Motor neuron (in vitro differentiated cells): ENCODE data around the gene PHLDB3. TPM values are rescaled to one million over a fixed set of nuclear protein-coding genes. Genes with fewer than 3 reads are reported as not detected.
A peak's percentile ranks its signal among the peaks of the same experiment; 100 is the strongest.
"Not testable (repeated sequence)": the region's sequence is repeated elsewhere in the genome, so short reads cannot be mapped to it uniquely, and the experiment has no call there.

Experiments used
- ATAC-seq, 8 experiments: fragments of 200-7000 bp; cut with Tn5 transposase; replicated peaks in 6 of 8; 2 replicates each; pipeline ENCODE4 v1.8.0; 2021; ENCODE audit warnings: mild to moderate bottlenecking in 8 of 8, moderate library complexity in 8 of 8
- H3K27ac ChIP-seq, 2 donors: fragments of 250-450 bp; sonication (Bioruptor Pico); 2 replicates each; pipeline ENCODE4 v1.9.0; 2021; ENCODE audit warnings: antibody characterized with exemption in 2 of 2, mild to moderate bottlenecking in 2 of 2, moderate library complexity in 1 of 2
- H3K4me1 ChIP-seq, 2 donors: fragments of 250-450 bp; sonication (Bioruptor Pico); replicated peaks in 1 of 2; 2 replicates each; pipeline ENCODE4 v1.6.1; 2021; ENCODE audit warnings: antibody characterized with exemption in 2 of 2, mild to moderate bottlenecking in 2 of 2, moderate library complexity in 1 of 2
- H3K4me3 ChIP-seq, 5 donors: fragments of 250-450 bp; sonication (Bioruptor Pico); 2 replicates each; pipeline ENCODE4 v1.9.0; 2021; ENCODE audit warnings: antibody characterized with exemption in 5 of 5, mild to moderate bottlenecking in 5 of 5, moderate library complexity in 4 of 5
- WGBS, 10 experiments: fragments of 450-650 bp; shearing (Covaris generic); methylation state at CpG; one replicate each; pipeline ENCODE4 v1.0.0; 2022; 5-methylcytosine and 5-hydroxymethylcytosine counted together
- in situ Hi-C, 9 experiments: fragments of 400-800 bp; cut with MboI; loops; one replicate each; pipeline ENCODE4 v1.15.0; 2021; ENCODE audit warnings: low sequenced_read_pairs in 9 of 9, low pct_unique_long_range_greater_than_20kb in 2 of 9; ENCODE audit not compliant: unreplicated experiment in 9 of 9
- total RNA-seq, 8 experiments: library from RNA; unstranded; fragments of 300-600 nt; gene quantifications; 2 replicates each; pipeline versions ENCODE4 v1.2.3 to v1.2.4, GENCODE V29; 2022

The PHLDB3 gene
- total RNA-seq, 8 experiments from 2014 or later: 3.9 to 17.7 (median 13.2) TPM

DNA sequence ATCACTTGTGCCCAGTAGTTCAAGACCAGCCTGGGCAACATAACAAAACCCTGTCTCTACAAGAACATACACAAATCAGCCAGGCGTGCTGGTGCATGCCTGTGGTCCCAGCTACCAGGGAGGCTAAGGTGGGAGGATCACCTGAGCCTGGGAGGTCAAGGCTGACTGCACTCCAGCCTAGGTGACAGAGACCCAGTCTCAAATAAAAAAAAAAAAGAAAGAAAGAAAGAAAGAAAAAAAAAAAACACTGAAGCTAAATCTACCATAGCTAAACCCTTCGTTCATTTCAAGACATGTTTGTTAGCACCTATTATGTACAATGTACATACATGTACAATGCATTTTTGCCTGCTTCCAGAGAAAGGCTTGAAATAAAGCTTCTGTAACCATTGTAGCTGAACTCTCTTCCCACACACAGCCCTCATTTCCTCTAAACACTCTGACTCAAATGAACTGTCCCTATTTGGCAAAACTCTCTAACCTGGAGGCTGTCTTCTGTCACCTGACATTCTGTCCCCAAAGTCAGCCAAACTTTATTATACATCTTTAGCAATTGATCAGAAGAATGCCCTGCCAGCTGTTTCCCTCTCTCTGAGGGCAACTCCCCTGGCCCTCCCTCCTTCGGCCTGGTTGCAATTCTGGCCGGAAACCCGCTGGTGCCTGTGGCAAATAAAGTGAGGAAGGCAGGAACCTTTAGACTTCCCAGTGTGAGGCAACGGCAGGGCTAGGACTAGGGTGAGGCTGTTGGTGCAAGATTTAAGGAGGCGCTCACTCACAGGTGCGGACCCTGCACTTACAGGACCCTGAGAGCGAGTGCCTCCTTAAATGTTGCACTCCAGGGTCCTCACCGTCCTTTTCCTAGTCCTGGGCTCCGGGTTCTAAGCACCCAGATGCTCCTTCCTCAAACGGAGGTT is 20.6 kb upstream of the PHLDB3 start:
- Histone ChIP-seq H3K4me1 (peaks cover 4 to 12% of the 10 kb centered on the region in 2 donors), H3K4me3 (peak overlapping the region; percentile 2 to 78 (median 48)), H3K27ac (no peak overlapping the region)
- peak; percentile 7 to 63 (median 38) for ATAC-seq
- WGBS, 10 experiments: 0 to 80% (median 25%) methylated on average over 1 to 9 of the region's 12 CpGs
- in situ Hi-C loops: loop anchor here in 1 of 9 experiments (10.0 kb wide), 1 partner anchor 80 kb away; no protein-coding TSS in a partner anchor

DNA sequence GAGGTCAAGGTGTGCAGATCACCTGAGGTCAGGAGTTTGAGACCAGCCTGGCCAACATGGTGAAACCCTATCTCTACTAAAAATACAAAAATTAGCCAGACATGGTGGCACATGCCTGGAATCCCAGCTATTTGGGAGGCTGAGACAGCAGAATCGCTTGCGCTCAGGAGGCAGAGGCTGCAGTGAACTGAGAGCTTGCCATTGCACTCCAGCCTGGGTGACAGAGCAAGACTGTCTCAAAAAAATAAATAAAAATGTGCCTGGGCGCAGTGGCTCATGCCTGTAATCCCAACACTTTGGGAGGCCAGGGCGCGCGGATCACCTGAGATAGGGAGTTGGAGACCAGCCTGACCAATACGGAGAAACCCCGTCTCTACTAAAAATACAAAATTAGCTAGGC is 19.1 kb upstream of the PHLDB3 start:
- peaks cover 4 to 12% of the 10 kb centered on the region in 2 donors for H3K4me1 ChIP-seq
- WGBS, 10 experiments: 80 to 100% (median 100%) methylated on average over 1 to 7 of the region's 8 CpGs; no CpG with 5 or more reads in 2 of the 10 experiments
- H3K27ac ChIP-seq, ATAC-seq, H3K4me3 ChIP-seq: not testable (repeated sequence)
- in situ Hi-C loops: loop anchor here in 1 of 9 experiments (10.0 kb wide), 1 partner anchor 79 kb away; no protein-coding TSS in a partner anchor

GRCh38 chr19:43522929-43523328 is 18.4 kb upstream of the PHLDB3 start:
- no peak overlapping the region for H3K4me3 ChIP-seq
- WGBS, 10 experiments: 62 to 100% (median 86%) methylated on average over 1 to 5 of the region's 5 CpGs; no CpG with 5 or more reads in 3 of the 10 experiments
- in situ Hi-C loops: loop anchor here in 1 of 9 experiments (10.0 kb wide), 1 partner anchor 78 kb away; no protein-coding TSS in a partner anchor
- no peak overlapping the region for H3K27ac ChIP-seq
- H3K4me1 ChIP-seq: peaks cover 4 to 12% of the 10 kb centered on the region in 2 donors
- ATAC-seq: no peak

DNA sequence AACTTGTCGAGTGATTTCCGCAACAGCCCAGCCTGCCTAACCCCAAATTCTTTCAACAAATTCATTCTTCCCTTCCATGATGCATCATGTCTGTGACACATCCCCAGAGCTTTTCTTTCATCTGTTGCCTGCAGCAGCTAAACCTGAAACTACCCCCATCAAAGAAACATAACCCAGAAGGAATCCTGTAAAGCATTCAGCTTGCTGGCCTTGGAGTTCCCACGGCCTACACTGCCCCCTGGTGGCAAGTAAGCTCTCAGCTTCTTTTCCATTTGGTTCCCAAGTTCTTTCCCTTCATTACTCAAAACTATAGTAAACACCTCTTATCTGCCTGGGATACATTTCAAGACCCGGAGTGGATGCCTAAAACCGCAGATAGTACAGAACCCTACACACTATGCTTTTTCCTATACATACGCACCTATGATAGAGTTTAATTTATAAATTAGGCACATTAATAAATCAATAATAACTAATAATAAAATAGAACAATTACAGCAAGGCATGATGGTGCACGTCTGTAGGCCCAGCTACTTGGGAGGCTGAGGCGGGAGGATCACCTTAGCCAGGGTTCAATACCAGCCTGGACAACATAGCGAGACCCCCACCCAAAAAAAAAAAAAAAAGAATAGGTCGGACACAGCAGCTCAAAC is 15.0 kb upstream of the PHLDB3 start:
- WGBS, 10 experiments: 5 to 100% (median 53%) methylated on average over 1 to 8 of the region's 10 CpGs; no CpG with 5 or more reads in 1 of the 10 experiments
- H3K4me1 ChIP-seq: no peaks in the 10 kb centered on the region
- no peak overlapping the region for H3K27ac ChIP-seq
- H3K4me3 ChIP-seq: no peak overlapping the region
- peak; percentile 46 to 75 (median 68) for ATAC-seq
- in situ Hi-C loops: loop anchor here in 8 of 9 experiments (5.0 to 10.0 kb wide), 3 partner anchors 65 to 75 kb away; no protein-coding TSS in a partner anchor

- in situ Hi-C loops: loop anchor here in 7 of 9 experiments (5.0 to 10.0 kb wide), 3 partner anchors 63 to 73 kb away; no protein-coding TSS in a partner anchor
- WGBS, 10 experiments: 25 to 100% (median 82%) methylated on average over 1 to 4 of the region's 4 CpGs; no CpG with 5 or more reads in 2 of the 10 experiments
- no peak overlapping the region for H3K27ac ChIP-seq
- no peak overlapping the region for H3K4me3 ChIP-seq
- peak in 2 of 8 experiments; percentile 10 to 29 for ATAC-seq
- H3K4me1 ChIP-seq: no peaks in the 10 kb centered on the region
Observed at GRCh38 chr19:43518051-43518450, 13.5 kb upstream of the PHLDB3 start.

DNA sequence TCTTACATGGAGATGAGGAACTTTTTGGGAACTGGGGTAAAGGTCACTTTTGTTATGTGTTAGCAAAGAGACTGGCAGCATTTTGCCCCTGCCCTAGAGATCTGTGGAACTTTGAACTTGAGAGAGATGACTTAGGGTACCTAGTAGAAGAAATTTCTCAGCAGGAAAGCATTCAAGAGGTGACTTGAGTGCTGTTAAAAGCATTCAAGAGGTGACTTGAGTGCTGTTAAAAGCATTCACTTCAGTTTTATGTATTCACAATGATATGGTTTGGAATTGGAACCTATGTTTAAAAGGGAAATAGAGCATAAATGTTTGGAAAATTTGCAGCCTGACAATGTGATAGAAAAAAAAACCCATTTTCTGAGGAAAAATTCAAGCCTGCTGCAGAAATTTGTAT is 7.9 kb upstream of the PHLDB3 start:
- in situ Hi-C loops: loop anchor here in 6 of 9 experiments (10.0 kb wide), 2 partner anchors 58 to 68 kb away; no protein-coding TSS in a partner anchor
- not testable (repeated sequence) for ATAC-seq, H3K4me3 ChIP-seq, H3K27ac ChIP-seq, H3K4me1 ChIP-seq

GRCh38 chr19:43511324-43511723 is 6.8 kb upstream of the PHLDB3 start:
- in situ Hi-C loops: loop anchor here in 6 of 9 experiments (10.0 kb wide), 2 partner anchors 57 to 67 kb away; no protein-coding TSS in a partner anchor
- no peak overlapping the region for H3K4me3 ChIP-seq
- no peak overlapping the region for H3K27ac ChIP-seq
- no peaks in the 10 kb centered on the region for H3K4me1 ChIP-seq
- 80 to 100% (median 96%) methylated on average over 1 to 4 of the region's 5 CpGs; no CpG with 5 or more reads in 4 of the 10 experiments for WGBS, 10 experiments
- no peak for ATAC-seq

GRCh38 chr19:43510713-43511112 is 6.2 kb upstream of the PHLDB3 start:
- 76 to 100% (median 97%) methylated on average over 1 to 9 of the region's 9 CpGs; no CpG with 5 or more reads in 1 of the 10 experiments for WGBS, 10 experiments
- ATAC-seq: no peak

DNA sequence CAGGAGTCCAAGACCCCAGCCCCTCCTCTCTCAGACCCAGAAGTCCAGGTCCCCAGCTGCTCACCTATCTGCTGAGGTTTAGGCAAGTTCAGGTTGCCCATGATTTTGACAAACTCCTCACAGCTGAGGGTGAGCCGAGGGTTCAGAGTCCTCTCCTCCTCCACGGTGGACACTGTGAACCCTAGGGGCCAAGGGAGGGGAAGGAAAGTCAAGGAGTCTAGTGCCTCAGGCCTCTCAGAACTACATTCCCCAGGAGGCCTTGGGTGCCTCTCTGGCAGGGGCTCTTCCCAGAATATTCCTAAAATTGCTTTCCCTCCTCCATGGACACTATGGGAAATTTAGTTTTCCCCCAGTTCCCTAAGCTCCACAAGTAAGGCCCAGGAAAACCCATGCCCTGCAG is 3.3 kb upstream of the PHLDB3 start:
- no peak overlapping the region for H3K4me3 ChIP-seq
- WGBS, 10 experiments: 17 to 100% (median 68%) methylated on average over 1 to 2 of the region's 2 CpGs; no CpG with 5 or more reads in 6 of the 10 experiments
- ATAC-seq: no peak
- no peak overlapping the region for H3K27ac ChIP-seq
- H3K4me1 ChIP-seq: peaks cover 0 to 6% of the 10 kb centered on the region in 2 donors
- in situ Hi-C loops: no loop called here

More at GRCh38 chr19:43510713-43511112, 6.2 kb upstream of the PHLDB3 start:
- no peaks in the 10 kb centered on the region for H3K4me1 ChIP-seq
- no peak overlapping the region for H3K27ac ChIP-seq
- H3K4me3 ChIP-seq: no peak overlapping the region
- in situ Hi-C loops: loop anchor here in 6 of 9 experiments (10.0 kb wide), 2 partner anchors 56 to 66 kb away; no protein-coding TSS in a partner anchor

GRCh38 chr19:43506629-43507028 is 2.1 kb upstream of the PHLDB3 start:
- H3K4me1 ChIP-seq: peaks cover 0 to 6% of the 10 kb centered on the region in 2 donors
- 20 to 100% (median 84%) methylated on average over 1 to 5 of the region's 5 CpGs; no CpG with 5 or more reads in 3 of the 10 experiments for WGBS, 10 experiments
- H3K27ac ChIP-seq: no peak overlapping the region
- ATAC-seq: no peak
- in situ Hi-C loops: no loop called here
- no peak overlapping the region for H3K4me3 ChIP-seq

GRCh38 chr19:43505941-43506340 is 1.4 kb upstream of the PHLDB3 start:
- WGBS, 10 experiments: 60 to 100% (median 90%) methylated on average over 1 to 4 of the region's 5 CpGs; no CpG with 5 or more reads in 3 of the 10 experiments
- Histone ChIP-seq H3K27ac (no peak overlapping the region), H3K4me1 (peaks cover 0 to 6% of the 10 kb centered on the region in 2 donors), H3K4me3 (no peak overlapping the region)
- in situ Hi-C loops: no loop called here
- no peak for ATAC-seq

DNA sequence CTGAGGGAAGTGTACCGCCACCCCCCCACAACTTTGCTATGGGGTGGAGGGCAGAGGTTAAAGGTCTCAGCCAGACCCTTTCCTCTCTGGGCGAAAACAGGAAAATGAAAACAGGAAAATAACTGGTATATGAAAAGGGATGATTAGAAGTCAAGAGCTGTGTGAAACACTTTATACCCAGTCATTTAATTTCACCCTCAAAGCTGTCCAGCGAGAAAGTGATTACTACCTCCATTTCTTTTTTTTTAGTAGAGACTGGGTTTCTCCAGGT is 575 bp upstream of the PHLDB3 start:
- peaks cover 0 to 6% of the 10 kb centered on the region in 2 donors for H3K4me1 ChIP-seq
- in situ Hi-C loops: no loop called here
- ATAC-seq: no peak
- H3K4me3 ChIP-seq: peak overlapping the region in 2 of 5 donors; percentile 51 to 63
- WGBS, 10 experiments: 60 to 100% (median 100%) methylated on average over 1 to 2 of the region's 3 CpGs; no CpG with 5 or more reads in 4 of the 10 experiments
- peak overlapping the region in 1 of 2 donors; percentile 80 for H3K27ac ChIP-seq
